AG04450 (cell line): ENCODE measurements around the gene MTCH1. TPM values are rescaled to one million over a fixed set of nuclear protein-coding genes. Genes with fewer than 3 reads are reported as not detected.

Source experiments
- CTCF ChIA-PET: fragments of 300-600, 350-600 bp; formaldehyde crosslinking; extraction: SDS; loops from one replicate; lab custom pipeline; 2022; ENCODE audit warnings: antibody characterized with exemption, inconsistent platforms; lab: Charles Lee
- POLR2A ChIA-PET: fragments of 350-600 bp; formaldehyde crosslinking; extraction: SDS; loops from one replicate; lab custom pipeline; 2021; ENCODE audit warnings: antibody characterized with exemption, inconsistent platforms; lab: Yijun Ruan, JAX
- DNase-seq: peaks from one replicate; pipeline ENCODE4 v3.0.0-alpha.2; 2011; ENCODE audit warnings: low read depth, low spot score
- H3K27ac ChIP-seq: one replicate; pipeline ENCODE4 v1.5.1; 2012; ENCODE audit warnings: low read depth, low read length, control low read depth
- H3K27me3 ChIP-seq: one replicate; pipeline ENCODE4 v1.6.0; 2012; ENCODE audit warnings: low read length; ENCODE audit not compliant: control insufficient read depth, insufficient read depth
- H3K4me3 ChIP-seq: 2 replicates; pipeline ENCODE4 v1.5.1; 2011; ENCODE audit warnings: mild to moderate bottlenecking, low read depth, low read length, control low read depth
- H3K9me3 ChIP-seq: 2 replicates; pipeline ENCODE4 v1.5.1; 2012; ENCODE audit warnings: low read length; ENCODE audit not compliant: control insufficient read depth, insufficient read depth
- polyA plus RNA-seq: library from polyadenylated mRNA; depleted of rRNA; stranded (reverse); fragments of >200 nt; gene quantifications from 2 replicates; pipeline ENCODE4 v1.2.3, GENCODE V29; 2011
- TF ChIP-seq, protein P1 (sequence below): IDR thresholded peaks from 2 replicates; pipeline ENCODE4 v1.5.1; 2011; ENCODE audit warnings: low read depth, low read length, control low read depth, inconsistent platforms

Gene MTCH1
- polyA plus RNA-seq, 1 experiment = 149 TPM

DNA sequence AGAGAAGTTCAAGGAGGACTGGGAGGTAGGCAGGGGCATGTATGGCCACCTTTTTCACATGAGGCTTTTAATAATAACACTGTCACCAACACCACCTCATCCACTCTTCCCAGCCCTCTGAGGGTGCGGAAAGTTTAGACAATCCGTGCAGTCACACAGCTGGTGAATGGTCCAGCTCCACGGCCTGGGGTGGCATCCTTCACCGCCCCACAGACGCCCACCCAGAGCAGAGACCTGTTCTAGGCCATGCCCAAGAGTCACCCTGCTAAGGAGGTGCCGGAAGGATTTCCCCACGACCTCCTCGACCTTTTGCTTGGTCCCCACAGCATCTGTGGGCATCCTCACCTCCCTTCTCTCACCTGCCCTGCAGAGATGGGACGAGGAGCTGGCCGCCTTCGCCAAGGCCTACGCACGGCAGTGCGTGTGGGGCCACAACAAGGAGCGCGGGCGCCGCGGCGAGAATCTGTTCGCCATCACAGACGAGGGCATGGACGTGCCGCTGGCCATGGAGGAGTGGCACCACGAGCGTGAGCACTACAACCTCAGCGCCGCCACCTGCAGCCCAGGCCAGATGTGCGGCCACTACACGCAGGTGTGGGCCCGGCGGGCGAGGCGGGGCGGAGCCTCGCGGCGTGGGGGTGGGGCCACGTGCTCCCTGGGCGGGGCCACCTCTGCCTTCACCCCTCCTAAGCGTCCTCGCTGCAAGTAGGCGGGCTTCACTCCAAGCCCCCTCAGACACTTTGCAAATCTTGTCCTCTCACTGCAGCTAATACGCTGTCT lies 27.0 kb downstream of the MTCH1 start:
- H3K9me3 ChIP-seq = no peaks in the 10 kb centered on the region; the same call in 1 of the 2 replicates
- ChIA-PET CTCF (no interaction called here), POLR2A (interaction anchor here (0.8 kb wide), 1 partner anchor 45 kb away, joined by 4 read pairs; no protein-coding TSS in a partner anchor)
- no peak overlapping the region for H3K27ac ChIP-seq
- TF ChIP-seq, protein P1, sequence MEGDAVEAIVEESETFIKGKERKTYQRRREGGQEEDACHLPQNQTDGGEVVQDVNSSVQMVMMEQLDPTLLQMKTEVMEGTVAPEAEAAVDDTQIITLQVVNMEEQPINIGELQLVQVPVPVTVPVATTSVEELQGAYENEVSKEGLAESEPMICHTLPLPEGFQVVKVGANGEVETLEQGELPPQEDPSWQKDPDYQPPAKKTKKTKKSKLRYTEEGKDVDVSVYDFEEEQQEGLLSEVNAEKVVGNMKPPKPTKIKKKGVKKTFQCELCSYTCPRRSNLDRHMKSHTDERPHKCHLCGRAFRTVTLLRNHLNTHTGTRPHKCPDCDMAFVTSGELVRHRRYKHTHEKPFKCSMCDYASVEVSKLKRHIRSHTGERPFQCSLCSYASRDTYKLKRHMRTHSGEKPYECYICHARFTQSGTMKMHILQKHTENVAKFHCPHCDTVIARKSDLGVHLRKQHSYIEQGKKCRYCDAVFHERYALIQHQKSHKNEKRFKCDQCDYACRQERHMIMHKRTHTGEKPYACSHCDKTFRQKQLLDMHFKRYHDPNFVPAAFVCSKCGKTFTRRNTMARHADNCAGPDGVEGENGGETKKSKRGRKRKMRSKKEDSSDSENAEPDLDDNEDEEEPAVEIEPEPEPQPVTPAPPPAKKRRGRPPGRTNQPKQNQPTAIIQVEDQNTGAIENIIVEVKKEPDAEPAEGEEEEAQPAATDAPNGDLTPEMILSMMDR = no peak
- H3K4me3 ChIP-seq = no peak overlapping the region
- no peak for DNase-seq
- no peaks in the 10 kb centered on the region for H3K27me3 ChIP-seq

GRCh38 chr6:36957773-36958271 lies 28.2 kb downstream of the MTCH1 start:
- Histone ChIP-seq H3K9me3 (no peaks in the 10 kb centered on the region; the same call in 1 of the 2 replicates), H3K27ac (no peak overlapping the region), H3K4me3 (no peak overlapping the region), H3K27me3 (no peaks in the 10 kb centered on the region)
- no peak for DNase-seq
- POLR2A ChIA-PET = no interaction called here
- TF ChIP-seq, protein P1 = no peak
- CTCF ChIA-PET = no interaction called here

DNA sequence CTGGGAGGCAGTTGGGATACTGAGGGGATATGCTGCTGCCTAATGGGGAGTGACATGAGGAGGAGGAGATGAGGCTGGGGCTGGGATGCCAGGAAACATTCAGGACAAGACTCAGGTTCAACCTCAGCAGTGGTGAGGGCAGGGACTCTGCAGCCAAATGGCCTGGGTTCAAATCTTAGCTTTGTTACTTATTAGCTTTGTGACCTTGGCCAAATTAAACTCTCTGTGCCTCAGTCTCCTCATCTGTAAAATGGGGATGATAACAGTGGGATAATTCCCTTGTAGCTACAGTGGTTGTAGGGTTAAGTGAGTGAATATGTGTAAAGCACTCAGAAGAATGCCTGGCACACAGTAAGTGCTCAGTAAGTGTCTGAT lies 29.6 kb downstream of the MTCH1 start:
- POLR2A ChIA-PET = no interaction called here
- no peak for DNase-seq
- Histone ChIP-seq H3K27me3 (no peaks in the 10 kb centered on the region), H3K4me3 (no peak overlapping the region), H3K27ac (no peak overlapping the region), H3K9me3 (no peaks in the 10 kb centered on the region; the same call in 1 of the 2 replicates)
- CTCF ChIA-PET = interaction anchor here (0.9 kb wide), 1 partner anchor 71 kb away, joined by 3 read pairs; the partner anchor contains the start of gene C6orf89
- TF ChIP-seq, protein P1 = no peak

- TF ChIP-seq, protein P1 = no peak
- no peak overlapping the region for H3K4me3 ChIP-seq
- ChIA-PET CTCF (interaction anchor here (1.0 kb wide), 1 partner anchor 62 kb away, joined by 3 read pairs; no protein-coding TSS in a partner anchor), POLR2A (no interaction called here)
- no peaks in the 10 kb centered on the region; the same call in 1 of the 2 replicates for H3K9me3 ChIP-seq
- H3K27me3 ChIP-seq = no peaks in the 10 kb centered on the region
- no peak for DNase-seq
- H3K27ac ChIP-seq = no peak overlapping the region
Observed at GRCh38 chr6:36955671-36956445, 30.1 kb downstream of the MTCH1 start.
